ENCODE results near the gene MPV17L2.
"Not testable (repeated sequence)": the region's sequence is repeated elsewhere in the genome, so short reads cannot be mapped to it uniquely, and the experiment has no call there.

MPV17L2 gene

GRCh38 chr19:18193388-18194180, 566 bp downstream of the MPV17L2 start:
- no peak for DNase-seq (ENCODE audit: low spot score)

- DNase-seq (ENCODE audit: low spot score): no peak
These were observed 1.1 kb downstream of the MPV17L2 start for GRCh38 chr19:18194181-18194530.

GRCh38 chr19:18194554-18195238, 1.7 kb downstream of the MPV17L2 start:
- no peak for DNase-seq (ENCODE audit: low spot score)

- DNase-seq (ENCODE audit: low spot score): no peak
These were observed 3.5 kb downstream of the MPV17L2 start for GRCh38 chr19:18196511-18196845.

- no peak for DNase-seq (ENCODE audit: low spot score)
These were observed 4.3 kb downstream of the MPV17L2 start for GRCh38 chr19:18197306-18197705.

- no peak for DNase-seq (ENCODE audit: low spot score)
These were observed 4.9 kb downstream of the MPV17L2 start for GRCh38 chr19:18197941-18198340.

- DNase-seq (ENCODE audit: low spot score): no peak
These were observed 5.4 kb downstream of the MPV17L2 start for GRCh38 chr19:18198374-18198773.

- no peak for DNase-seq (ENCODE audit: low spot score)
These were observed 9.4 kb downstream of the MPV17L2 start for GRCh38 chr19:18202397-18202777.

- peak; percentile 18 for DNase-seq (ENCODE audit: low spot score)
These were observed 9.9 kb downstream of the MPV17L2 start for GRCh38 chr19:18202778-18203407.

GRCh38 chr19:18203408-18203862, 10.4 kb downstream of the MPV17L2 start:
- DNase-seq (ENCODE audit: low spot score): peak; percentile 29

- DNase-seq (ENCODE audit: low spot score): peak; percentile 99
These were observed 10.9 kb downstream of the MPV17L2 start, which contains the start of gene RAB3A for GRCh38 chr19:18203863-18204393. Gene RAB3A, minus strand, starts transcription at chr19:18204042. Its CDS starts 1,302 bp downstream, at chr19:18202740.

- peak; percentile 46 for DNase-seq (ENCODE audit: low spot score)
These were observed 11.6 kb downstream of the MPV17L2 start for GRCh38 chr19:18204394-18205199.

GRCh38 chr19:18205200-18205892, 12.3 kb downstream of the MPV17L2 start:
- DNase-seq (ENCODE audit: low spot score): peak; percentile 60

- no peak for DNase-seq (ENCODE audit: low spot score)
These were observed 13.0 kb downstream of the MPV17L2 start for GRCh38 chr19:18206018-18206417.

- peak; percentile 47 for DNase-seq (ENCODE audit: low spot score)
These were observed 15.3 kb downstream of the MPV17L2 start for GRCh38 chr19:18208098-18208951.

GRCh38 chr19:18209912-18210311, 16.9 kb downstream of the MPV17L2 start:
- DNase-seq (ENCODE audit: low spot score): not testable (repeated sequence)

GRCh38 chr19:18211683-18212082, 18.7 kb downstream of the MPV17L2 start:
- DNase-seq (ENCODE audit: low spot score): no peak

- no peak for DNase-seq (ENCODE audit: low spot score)
These were observed 21.9 kb downstream of the MPV17L2 start for GRCh38 chr19:18214779-18215433.

- DNase-seq (ENCODE audit: low spot score): no peak
These were observed 23.8 kb downstream of the MPV17L2 start for GRCh38 chr19:18216789-18217188.

- no peak for DNase-seq (ENCODE audit: low spot score)
These were observed 25.1 kb downstream of the MPV17L2 start for GRCh38 chr19:18218159-18218558.
